ENCODE results near the gene IL17RE.

- TF ChIP-seq, protein P1, sequence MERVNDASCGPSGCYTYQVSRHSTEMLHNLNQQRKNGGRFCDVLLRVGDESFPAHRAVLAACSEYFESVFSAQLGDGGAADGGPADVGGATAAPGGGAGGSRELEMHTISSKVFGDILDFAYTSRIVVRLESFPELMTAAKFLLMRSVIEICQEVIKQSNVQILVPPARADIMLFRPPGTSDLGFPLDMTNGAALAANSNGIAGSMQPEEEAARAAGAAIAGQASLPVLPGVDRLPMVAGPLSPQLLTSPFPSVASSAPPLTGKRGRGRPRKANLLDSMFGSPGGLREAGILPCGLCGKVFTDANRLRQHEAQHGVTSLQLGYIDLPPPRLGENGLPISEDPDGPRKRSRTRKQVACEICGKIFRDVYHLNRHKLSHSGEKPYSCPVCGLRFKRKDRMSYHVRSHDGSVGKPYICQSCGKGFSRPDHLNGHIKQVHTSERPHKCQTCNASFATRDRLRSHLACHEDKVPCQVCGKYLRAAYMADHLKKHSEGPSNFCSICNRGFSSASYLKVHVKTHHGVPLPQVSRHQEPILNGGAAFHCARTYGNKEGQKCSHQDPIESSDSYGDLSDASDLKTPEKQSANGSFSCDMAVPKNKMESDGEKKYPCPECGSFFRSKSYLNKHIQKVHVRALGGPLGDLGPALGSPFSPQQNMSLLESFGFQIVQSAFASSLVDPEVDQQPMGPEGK (CRISPR knock-in tag; IDR thresholded peaks at IDR 0.05; ENCODE audit: borderline replicate concordance) = no peak
- TF ChIP-seq CREB5 (CRISPR knock-in tag; IDR thresholded peaks at IDR 0.05; ENCODE audit: low read depth) (no peak), GLIS3 (CRISPR knock-in tag; IDR thresholded peaks at IDR 0.05) (no peak), ZNF565 (CRISPR knock-in tag; conservative IDR thresholded peaks at IDR 0.05; ENCODE audit: low read depth) (no peak)
These were observed 27.2 kb upstream of the IL17RE start for GRCh38 chr3:9875448-9875847.
